ENCODE data around the gene AKR1C4. TPM values are rescaled to one million over a fixed set of nuclear protein-coding genes. Genes with fewer than 3 reads are reported as not detected.
"Not testable (repeated sequence)": the region's sequence is repeated elsewhere in the genome, so short reads cannot be mapped to it uniquely, and the experiment has no call there.

The AKR1C4 gene
- total RNA-seq, 1 experiment from 2014 or later = not detected

GRCh38 chr10:5254488-5254887 is 57.9 kb downstream of the AKR1C4 start:
- no peak overlapping the region for H3K4ac ChIP-seq (ENCODE audit: low read depth, low read length)
- no peak overlapping the region for H2BK5ac ChIP-seq (ENCODE audit: insufficient read length, low read length)
- no peak overlapping the region; a peak in 1 of 7 replicates for H3K27ac Mint-ChIP-seq
- no peak overlapping the region for H3K4me2 ChIP-seq (ENCODE audit: insufficient read depth, insufficient read length, low read length)
- no peak overlapping the region for H3K4me3 Mint-ChIP-seq
- no peak overlapping the region for H2AFZ ChIP-seq (ENCODE audit: low read length)
- no peak overlapping the region for H3K18ac ChIP-seq (ENCODE audit: insufficient read length, low read depth, low read length)
- no peak overlapping the region for H3K56ac ChIP-seq (ENCODE audit: insufficient read length, low read depth, low read length)
- no peak overlapping the region for H3T11ph ChIP-seq (ENCODE audit: low read length)
- peaks cover 15 to 45% of the 10 kb centered on the region in 2 experiments for H3K9me3 Mint-ChIP-seq
- no peak overlapping the region for H2BK20ac ChIP-seq (ENCODE audit: low read depth, low read length, poor library complexity, severe bottlenecking)
- H3K27me3 ChIP-seq (ENCODE audit: insufficient read depth, low read length) = no peaks in the 10 kb centered on the region
- WGBS (ENCODE audit: extremely low coverage, insufficient read length, low lambda C conversion rate) = no CpG with 5 or more reads among the region's 4 CpGs
- no peaks in the 10 kb centered on the region for H3K4me1 ChIP-seq (ENCODE audit: insufficient read depth, low read length)
- H4K20me1 ChIP-seq (ENCODE audit: control insufficient read depth, insufficient read depth, insufficient read length) = no peaks in the 10 kb centered on the region
- H3K23ac ChIP-seq (ENCODE audit: insufficient read length, low read depth, low read length) = no peak overlapping the region
- H3K79me2 ChIP-seq (ENCODE audit: insufficient read depth, low read length) = no peaks in the 10 kb centered on the region
- no peaks in the 10 kb centered on the region for H3K79me1 ChIP-seq (ENCODE audit: insufficient read depth, low read depth, low read length, poor library complexity, severe bottlenecking)
- no peak overlapping the region for H3K14ac ChIP-seq (ENCODE audit: insufficient read depth, low read length)
- TF ChIP-seq CTCF (conservative IDR thresholded peaks at IDR 0.05) = no peak
- no peaks in the 10 kb centered on the region for H3K9me3 ChIP-seq (ENCODE audit: control insufficient read depth, low read depth, low read length)
- peaks cover 0 to 8% of the 10 kb centered on the region in 2 experiments; a peak in 2 of 4 replicates for H3K4me1 Mint-ChIP-seq
- H4K8ac ChIP-seq (replicated peaks; ENCODE audit: insufficient read length, low read depth, low read length) = no peak overlapping the region
- no peaks in the 10 kb centered on the region for H3K23me2 ChIP-seq (ENCODE audit: insufficient read length, low read depth, low read length, poor library complexity, severe bottlenecking)
- H3K27ac ChIP-seq (ENCODE audit: insufficient read length, low read depth, low read length) = no peak overlapping the region
- no peak overlapping the region for H4K91ac ChIP-seq (ENCODE audit: insufficient read length, low read depth, low read length)
- H3K9ac ChIP-seq (ENCODE audit: extremely low read depth, insufficient read length, low read length) = no peak overlapping the region
- no peak overlapping the region for H2BK15ac ChIP-seq (ENCODE audit: low read depth, low read length)
- peaks cover 0 to 2% (median 0%) of the 10 kb centered on the region in 3 experiments; a peak in 2 of 7 replicates for H3K36me3 Mint-ChIP-seq (ENCODE audit: insufficient read depth in 1 of 3, low read depth in 3 of 3)
- H2BK120ac ChIP-seq (ENCODE audit: low read depth, low read length, poor library complexity, severe bottlenecking) = no peak overlapping the region
- peaks cover 2% of the 10 kb centered on the region; the same call in 1 of the 2 replicates for H3K27me3 Mint-ChIP-seq (ENCODE audit: low read depth)
- H4K5ac ChIP-seq (ENCODE audit: insufficient read length, low read depth, low read length) = no peak overlapping the region
- H2AK5ac ChIP-seq (ENCODE audit: insufficient read length, low read length) = no peak overlapping the region
- no peak for DNase-seq
- H2BK12ac ChIP-seq (ENCODE audit: insufficient read length, low read depth, low read length) = no peak overlapping the region

GRCh38 chr10:5257768-5258167 is 61.1 kb downstream of the AKR1C4 start:
- H3K36me3 Mint-ChIP-seq (ENCODE audit: insufficient read depth in 1 of 3, low read depth in 3 of 3); H2AK5ac ChIP-seq (ENCODE audit: insufficient read length, low read length); H3K4me1 ChIP-seq (ENCODE audit: insufficient read depth, low read length); H3K23me2 ChIP-seq (ENCODE audit: insufficient read length, low read depth, low read length, poor library complexity, severe bottlenecking); DNase-seq; H3K56ac ChIP-seq (ENCODE audit: insufficient read length, low read depth, low read length); H4K5ac ChIP-seq (ENCODE audit: insufficient read length, low read depth, low read length); H3K27me3 ChIP-seq (ENCODE audit: insufficient read depth, low read length); H3K27ac ChIP-seq (ENCODE audit: insufficient read length, low read depth, low read length); H3K14ac ChIP-seq (ENCODE audit: insufficient read depth, low read length); H3T11ph ChIP-seq (ENCODE audit: low read length); H3K4me3 Mint-ChIP-seq; H3K23ac ChIP-seq (ENCODE audit: insufficient read length, low read depth, low read length); H3K79me2 ChIP-seq (ENCODE audit: insufficient read depth, low read length); H3K9ac ChIP-seq (ENCODE audit: extremely low read depth, insufficient read length, low read length); H3K9me3 ChIP-seq (ENCODE audit: control insufficient read depth, low read depth, low read length); H3K27me3 Mint-ChIP-seq (ENCODE audit: low read depth); H3K4ac ChIP-seq (ENCODE audit: low read depth, low read length); H3K27ac Mint-ChIP-seq; H2AFZ ChIP-seq (ENCODE audit: low read length); H2BK20ac ChIP-seq (ENCODE audit: low read depth, low read length, poor library complexity, severe bottlenecking); H3K4me2 ChIP-seq (ENCODE audit: insufficient read depth, insufficient read length, low read length); H2BK15ac ChIP-seq (ENCODE audit: low read depth, low read length); H4K8ac ChIP-seq (replicated peaks; ENCODE audit: insufficient read length, low read depth, low read length); H3K18ac ChIP-seq (ENCODE audit: insufficient read length, low read depth, low read length); H2BK120ac ChIP-seq (ENCODE audit: low read depth, low read length, poor library complexity, severe bottlenecking); H3K4me1 Mint-ChIP-seq; H2BK12ac ChIP-seq (ENCODE audit: insufficient read length, low read depth, low read length); H2BK5ac ChIP-seq (ENCODE audit: insufficient read length, low read length); H4K20me1 ChIP-seq (ENCODE audit: control insufficient read depth, insufficient read depth, insufficient read length); H3K79me1 ChIP-seq (ENCODE audit: insufficient read depth, low read depth, low read length, poor library complexity, severe bottlenecking); H4K91ac ChIP-seq (ENCODE audit: insufficient read length, low read depth, low read length): not testable (repeated sequence)
- no CpG with 5 or more reads among the region's 3 CpGs for WGBS (ENCODE audit: extremely low coverage, insufficient read length, low lambda C conversion rate)
- H3K9me3 Mint-ChIP-seq = peaks cover 22 to 55% of the 10 kb centered on the region in 2 experiments

All from H9 (cell line).